ENCODE results near the gene ADCY1.

ADCY1 gene

DNA sequence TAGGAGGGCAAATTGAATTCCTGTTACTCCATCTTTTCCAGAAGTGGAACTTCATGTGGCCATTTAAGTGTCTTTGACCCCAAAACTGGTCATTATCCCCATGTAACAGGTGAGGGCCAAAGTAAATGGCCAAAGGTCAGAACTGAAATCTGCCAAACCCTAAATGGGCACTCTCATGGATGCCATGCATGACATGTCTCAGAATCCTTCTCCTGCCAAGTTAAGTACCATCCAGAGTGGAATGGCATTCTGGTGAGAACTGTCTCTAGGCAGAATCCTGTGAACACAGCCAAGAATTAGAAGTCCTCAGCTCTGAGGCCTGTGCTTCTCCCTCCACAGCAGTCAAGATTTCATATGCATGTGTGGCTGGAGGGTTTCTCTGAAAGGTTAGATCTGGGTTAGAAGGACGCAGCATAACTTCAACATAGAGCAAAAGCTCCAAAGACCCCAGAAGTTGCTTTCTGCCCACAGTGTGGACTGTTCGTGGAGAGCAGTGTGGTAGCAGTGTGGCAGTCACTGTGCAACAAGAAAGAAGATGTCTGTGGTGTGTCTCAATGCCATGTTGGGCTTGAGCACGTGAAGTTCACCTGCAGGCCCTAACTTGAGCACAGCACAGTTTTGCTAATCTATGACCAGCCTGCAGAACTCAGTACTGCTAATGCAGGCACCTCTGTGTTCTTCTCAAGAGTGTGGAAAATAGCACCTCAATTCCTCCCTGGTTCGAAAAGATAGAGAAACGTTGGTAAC, 121.3 kb downstream of the ADCY1 start:
- DNase-seq (ENCODE audit: low spot score) = no peak

DNA sequence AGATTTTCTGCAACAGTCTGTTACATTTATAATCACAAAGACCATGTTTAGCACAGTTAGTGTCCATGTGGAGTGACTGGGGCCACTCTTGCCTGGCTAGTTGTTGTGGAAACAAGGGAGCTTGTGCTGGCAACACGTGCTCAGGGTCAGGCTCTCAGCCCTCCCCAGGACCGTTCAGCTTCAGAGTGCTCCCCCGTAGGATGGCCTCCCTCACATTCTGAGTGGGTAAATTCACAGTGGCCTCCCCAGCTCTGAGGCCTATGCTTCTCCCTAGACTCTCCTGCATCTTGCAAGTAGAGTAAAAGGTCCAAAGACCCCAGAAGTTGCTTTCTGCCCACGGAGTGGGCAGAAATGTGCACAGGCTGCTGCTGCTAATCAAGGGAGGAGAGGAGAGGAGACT, 122.3 kb downstream of the ADCY1 start:
- no peak for DNase-seq (ENCODE audit: low spot score)

DNA sequence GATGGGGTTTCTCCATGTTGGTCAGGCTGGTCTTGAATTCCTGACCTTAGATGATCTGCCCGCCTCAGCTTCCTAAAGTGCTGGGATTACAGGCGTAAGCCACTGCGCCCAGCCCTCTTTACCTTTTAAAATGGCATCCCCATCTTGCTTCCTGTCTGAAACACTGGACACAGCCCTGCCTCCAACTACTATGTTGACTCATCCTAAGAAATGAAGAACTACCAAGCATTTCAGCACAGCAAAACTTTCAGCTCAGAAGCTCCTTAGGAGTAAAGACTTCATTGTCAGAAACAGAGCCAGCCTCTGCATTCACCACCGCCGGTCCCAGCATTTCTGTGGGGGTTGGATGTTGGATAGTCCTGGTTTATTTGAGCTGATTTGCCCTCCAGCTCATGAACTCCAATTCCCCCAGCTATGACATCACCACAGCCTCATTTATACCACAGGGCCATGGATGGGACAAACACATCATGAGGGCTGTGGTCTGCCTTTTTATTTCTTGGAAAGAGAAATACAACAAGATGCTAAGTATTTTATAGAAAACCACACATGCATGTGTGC, 123.5 kb downstream of the ADCY1 start:
- DNase-seq (ENCODE audit: low spot score) = no peak

DNA sequence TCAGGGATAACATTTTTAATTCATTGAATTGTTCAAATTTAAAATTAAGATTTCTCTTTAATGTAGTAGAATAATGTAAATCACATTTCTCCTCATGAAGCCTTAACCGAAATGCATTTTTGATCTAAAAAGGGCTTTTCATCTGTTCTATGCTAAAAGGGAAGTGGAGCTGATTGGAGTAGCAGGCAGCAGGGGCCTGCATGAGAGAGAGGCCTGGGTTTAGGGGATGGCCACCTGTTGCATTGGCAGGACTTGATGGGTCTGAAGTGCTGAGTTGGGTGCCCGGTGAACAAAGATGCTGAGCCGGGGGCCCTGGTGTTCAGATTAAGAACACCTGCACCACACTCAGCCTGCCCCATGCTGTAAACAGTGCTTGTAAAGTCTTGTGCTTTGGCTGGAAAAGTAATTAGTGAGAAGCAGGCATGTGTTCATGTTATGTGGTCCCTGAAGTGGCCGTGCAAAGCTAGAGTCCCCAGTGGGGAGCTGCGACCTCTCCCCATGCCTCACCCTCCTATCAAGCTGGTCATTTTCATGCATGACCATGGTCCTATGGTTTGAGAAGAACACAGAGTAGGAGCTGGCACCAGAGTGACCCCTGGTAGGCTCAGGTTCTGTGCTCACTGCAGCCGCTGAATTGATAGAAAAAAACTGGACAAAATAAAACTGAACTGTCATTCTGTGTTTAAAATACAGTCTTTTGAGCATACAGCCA, 124.3 kb downstream of the ADCY1 start:
- DNase-seq (ENCODE audit: low spot score) = no peak

DNA sequence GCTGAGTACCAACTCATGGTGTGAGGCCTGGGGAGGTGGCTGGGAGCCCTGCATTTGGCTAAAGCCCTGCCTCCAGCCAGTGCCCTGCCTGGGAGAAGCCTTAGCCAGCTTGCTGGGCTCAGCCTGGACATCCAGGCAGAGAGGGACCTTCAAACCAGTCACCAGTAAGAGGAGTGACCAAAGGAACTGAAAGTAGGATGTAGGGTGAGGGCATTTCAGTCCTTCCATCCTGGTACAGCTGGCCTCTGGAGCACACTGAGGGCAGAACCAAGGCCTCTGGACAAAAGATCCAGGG, 124.8 kb downstream of the ADCY1 start:
- DNase-seq (ENCODE audit: low spot score) = no peak

DNA sequence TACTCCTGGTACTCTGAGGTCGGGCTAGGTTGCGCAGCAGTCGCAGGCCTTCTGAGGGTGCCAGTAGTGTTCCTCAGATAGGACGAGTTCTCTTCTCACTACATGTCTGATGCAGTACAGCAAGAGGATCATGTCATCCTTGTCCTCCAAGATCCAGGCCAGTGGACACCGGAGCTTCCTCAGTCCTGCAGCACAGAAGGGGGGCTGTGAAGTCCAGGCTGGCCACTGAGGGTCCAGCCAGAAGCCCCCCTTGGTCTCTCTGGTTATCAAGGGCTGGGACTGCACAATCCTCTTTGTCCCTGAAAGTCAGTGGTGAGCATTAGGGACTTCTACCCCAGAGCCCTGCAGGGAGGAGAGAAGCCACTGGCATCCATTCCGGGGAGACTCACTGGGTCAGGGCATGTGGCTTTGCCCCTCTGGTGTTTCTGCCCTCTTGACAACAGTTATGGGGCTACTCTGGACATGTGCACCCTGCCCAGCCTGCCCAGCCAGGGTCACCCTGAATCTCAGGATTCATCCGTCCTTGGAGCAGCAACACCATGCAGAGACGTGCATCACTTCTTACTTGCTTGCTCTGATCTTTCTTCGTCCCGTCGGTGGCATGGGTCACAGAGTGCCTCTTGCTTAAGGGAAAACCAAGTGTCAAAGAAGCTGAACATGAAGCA, 125.7 kb downstream of the ADCY1 start:
- no peak for DNase-seq (ENCODE audit: low spot score)

DNA sequence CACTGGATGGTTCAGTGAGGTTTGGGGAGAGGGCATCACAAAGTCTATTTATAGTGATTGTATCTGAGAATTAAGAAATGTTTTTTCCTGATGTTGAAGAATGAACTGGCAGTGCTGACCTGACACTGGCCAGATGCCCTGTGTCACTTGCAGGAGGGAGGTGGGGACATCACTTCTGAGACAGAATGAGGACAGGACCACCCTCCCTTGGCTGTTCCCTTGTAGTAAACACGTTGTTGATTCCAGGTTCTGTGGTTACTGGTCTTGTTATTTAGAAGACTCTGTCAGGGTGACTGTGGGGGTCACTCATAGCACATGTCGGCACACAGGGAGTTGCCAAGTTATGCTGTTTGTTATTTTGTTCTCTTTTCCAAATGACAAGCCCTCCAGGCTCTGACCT, 126.4 kb downstream of the ADCY1 start:
- DNase-seq (ENCODE audit: low spot score) = no peak

DNA sequence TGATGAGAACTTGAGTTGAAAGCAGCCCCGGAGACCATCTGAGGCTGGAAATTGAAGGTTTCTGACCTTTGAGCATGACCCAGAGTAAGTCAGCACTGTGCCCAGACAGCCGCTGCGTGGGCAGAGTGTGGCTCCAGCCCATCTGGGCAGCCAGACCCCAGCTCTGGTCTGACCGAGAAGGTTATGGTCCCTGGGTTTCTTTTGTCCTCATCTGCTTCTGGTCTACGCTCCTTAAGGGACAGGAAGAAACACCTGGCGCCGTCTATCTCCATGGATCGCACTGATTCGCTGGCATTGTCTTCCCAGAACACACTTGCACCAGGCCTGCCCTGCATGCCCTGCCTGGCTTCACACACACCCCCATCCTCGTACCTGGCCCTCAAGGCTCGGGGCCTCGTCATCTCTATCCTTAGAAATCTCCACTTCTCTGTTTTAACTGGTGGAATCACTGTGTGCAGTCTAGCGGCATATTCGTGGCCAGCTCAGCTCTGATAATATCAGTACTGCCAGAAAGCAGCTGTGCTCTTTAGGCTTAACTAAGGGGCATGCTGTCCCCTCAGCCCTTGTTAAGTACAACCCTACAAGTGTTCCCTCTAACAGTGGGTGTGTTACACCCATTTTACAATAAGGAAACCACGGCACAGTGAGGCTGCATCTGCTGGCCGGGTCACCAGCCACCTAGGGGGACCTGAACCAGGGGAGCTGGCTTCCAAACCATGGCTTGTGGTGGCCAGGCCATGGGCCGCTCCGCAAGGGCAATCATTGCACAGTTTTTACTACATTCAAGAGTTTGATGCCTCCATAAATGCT, 127.7 kb downstream of the ADCY1 start:
- DNase-seq (ENCODE audit: low spot score) = no peak

DNA sequence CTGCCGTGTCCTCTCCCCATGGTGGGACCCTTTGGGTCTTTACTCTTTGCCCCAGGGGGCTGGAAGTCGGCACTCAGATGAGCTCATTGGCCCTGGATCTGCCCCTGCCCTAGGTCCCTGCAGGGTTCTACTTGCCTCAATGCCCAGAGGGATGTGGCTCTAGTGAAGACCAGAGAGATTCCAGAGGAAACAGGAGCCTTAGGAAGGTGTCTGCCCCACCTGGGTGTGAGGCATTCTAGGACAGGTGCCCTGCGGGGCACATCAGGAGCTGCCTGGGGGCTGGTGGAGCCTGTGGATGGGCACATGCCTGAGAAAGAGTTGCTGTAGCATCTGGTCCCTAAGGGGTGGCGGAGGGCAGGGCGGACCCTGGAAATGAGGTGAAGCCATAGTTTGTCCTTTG, 128.6 kb downstream of the ADCY1 start:
- DNase-seq (ENCODE audit: low spot score) = no peak

DNA sequence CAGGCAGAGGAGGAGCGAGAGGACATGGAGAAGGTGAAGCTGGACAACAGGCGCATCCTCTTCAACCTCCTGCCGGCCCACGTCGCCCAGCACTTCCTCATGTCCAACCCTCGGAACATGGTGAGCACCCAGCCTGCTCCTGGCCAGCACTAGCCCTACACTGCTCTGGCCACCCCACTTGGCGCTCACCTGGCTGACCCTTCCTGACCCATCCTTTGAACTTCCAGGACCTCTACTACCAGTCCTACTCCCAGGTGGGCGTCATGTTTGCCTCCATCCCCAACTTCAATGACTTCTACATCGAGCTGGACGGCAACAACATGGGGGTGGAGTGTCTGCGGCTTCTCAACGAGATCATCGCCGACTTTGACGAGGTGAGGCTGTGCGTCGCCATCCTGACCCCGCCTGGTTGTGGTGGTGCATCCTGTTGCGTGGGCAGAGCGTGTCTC, 129.2 kb downstream of the ADCY1 start:
- no peak for DNase-seq (ENCODE audit: low spot score)

DNA sequence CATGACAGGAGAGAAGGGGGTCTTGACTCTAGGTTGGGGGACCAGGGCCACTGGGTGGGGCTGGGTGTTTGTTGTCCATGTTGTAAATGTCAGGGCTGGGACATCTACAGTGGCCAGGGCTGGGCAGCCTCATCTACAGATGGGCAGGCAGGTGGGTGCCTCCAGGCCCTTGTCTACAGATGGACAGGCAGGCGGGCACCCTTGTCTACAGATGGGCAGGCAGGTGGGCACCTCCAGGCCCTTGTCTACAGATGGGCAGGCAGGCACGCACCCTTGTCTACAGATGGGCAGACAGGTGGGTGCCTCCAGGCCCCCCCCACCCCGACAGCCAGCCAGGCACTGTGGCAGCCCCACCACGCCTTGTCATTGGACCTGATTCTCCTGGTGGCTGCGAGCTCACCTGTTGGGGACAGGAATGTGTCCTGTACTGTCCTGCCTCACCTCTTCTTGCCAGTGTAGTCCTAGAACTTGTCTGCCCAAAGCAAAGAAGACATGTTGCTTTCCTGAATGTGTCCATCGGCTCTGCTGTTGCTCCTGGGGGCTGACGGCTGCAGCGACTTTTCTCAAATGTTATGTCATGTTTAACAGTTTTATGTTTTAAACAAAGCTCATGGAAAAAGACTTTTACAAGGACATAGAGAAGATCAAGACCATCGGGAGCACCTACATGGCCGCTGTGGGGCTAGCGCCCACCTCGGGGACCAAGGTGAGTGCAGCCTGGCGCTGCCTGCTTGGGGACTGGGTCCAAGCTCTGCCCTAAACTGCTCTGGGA, 129.9 kb downstream of the ADCY1 start:
- DNase-seq (ENCODE audit: low spot score) = no peak

DNA sequence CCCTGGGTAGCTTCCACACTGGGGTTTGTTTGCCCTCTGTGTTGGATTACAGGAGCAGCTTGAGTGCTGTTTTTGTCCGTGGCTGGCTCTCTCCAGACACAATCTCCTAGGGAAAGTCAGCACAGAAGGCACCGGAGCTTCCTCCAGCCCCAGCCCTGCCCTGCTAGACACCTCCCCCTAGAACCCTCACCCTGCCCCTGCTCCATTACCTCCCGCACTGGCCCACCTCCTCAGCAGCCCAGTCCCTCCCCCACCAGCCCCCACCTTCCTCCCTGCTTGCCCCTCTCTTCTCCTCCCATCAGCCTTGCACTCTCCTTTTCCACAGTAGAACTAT, 130.5 kb downstream of the ADCY1 start:
- DNase-seq (ENCODE audit: low spot score) = no peak

DNA sequence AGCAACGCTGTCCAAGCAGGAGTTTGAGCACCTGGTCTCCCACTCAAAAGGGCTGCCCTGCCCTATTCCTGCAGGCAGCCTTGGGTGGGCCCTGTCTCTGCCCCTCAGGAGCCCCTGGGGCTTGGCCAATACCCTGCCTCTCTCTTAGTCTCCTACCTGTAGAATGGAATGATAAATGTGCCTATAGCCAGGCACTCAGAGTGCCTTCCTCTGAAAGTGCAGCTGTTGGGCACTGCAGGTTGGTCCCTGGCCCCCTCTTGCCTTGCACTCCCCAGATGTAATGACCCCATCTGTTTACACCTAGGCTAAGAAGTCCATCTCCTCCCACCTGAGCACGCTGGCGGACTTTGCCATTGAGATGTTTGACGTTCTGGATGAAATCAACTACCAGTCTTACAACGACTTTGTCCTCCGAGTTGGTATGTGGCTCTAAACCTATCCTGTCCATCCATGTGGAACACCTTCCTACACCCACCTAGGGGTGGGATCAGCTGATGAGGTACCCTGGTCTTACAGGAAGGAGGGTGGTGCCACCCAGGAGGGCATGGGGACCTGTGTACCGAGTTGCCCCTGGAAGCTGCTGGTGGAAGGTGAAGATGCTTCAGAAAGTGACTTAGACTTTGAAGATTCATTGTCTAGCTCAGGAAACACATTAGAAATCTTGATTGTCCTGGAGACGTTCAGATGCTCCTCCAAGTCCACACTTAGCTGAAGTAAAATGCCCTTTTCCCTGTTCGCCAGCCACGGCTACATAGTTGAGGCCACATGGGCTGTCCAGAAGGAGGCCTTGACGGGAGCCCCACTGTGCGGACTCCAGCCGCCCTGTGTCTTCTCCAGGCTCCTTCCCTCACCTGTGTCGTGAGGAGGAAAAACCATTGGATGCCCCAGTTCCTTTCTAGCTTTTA, 134.1 kb downstream of the ADCY1 start:
- no peak for DNase-seq (ENCODE audit: low spot score)

DNA sequence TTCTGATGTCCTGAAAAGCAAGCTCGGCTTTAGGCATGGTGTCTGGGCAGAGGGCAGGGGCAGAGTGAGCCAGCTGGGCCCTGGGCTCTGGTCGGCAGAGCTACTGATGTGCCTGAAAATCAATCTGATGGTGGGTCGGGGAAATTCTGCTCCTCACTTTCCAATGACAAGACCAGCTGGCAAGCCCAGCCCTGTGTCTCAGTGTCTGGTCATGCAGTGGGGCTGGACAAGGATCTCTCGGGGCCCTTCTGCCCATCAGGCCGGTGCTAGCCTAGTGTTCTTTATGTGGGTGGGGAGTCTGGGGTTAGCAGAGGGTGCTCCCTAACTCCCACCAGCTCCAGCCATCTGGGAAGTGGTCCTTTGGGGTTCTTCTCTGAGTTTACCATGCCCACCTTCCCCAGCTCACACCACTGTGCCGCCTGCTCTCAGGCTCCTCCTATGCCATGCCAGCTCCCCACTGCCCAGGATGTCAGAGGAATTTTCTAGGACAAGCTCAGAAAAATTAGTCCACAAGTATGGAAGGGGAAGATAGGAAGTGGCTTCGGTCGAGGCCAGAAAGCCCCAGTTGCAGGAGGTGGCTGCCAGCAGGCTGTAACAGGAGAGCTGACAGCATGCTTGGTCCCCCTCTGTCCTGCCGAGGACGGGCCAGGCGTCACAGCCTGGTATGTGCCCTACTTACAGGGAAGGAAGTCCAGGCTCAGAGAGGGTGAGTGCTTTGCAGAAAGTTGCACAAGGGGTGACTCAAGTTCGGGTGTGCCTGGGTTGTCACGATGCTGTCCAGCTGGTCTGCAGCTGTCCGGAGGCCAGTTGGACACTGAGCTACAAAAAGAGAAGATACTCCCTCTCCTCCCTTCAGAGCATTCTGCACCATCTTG, 135.2 kb downstream of the ADCY1 start:
- DNase-seq (ENCODE audit: low spot score) = peak; percentile 82

DNA sequence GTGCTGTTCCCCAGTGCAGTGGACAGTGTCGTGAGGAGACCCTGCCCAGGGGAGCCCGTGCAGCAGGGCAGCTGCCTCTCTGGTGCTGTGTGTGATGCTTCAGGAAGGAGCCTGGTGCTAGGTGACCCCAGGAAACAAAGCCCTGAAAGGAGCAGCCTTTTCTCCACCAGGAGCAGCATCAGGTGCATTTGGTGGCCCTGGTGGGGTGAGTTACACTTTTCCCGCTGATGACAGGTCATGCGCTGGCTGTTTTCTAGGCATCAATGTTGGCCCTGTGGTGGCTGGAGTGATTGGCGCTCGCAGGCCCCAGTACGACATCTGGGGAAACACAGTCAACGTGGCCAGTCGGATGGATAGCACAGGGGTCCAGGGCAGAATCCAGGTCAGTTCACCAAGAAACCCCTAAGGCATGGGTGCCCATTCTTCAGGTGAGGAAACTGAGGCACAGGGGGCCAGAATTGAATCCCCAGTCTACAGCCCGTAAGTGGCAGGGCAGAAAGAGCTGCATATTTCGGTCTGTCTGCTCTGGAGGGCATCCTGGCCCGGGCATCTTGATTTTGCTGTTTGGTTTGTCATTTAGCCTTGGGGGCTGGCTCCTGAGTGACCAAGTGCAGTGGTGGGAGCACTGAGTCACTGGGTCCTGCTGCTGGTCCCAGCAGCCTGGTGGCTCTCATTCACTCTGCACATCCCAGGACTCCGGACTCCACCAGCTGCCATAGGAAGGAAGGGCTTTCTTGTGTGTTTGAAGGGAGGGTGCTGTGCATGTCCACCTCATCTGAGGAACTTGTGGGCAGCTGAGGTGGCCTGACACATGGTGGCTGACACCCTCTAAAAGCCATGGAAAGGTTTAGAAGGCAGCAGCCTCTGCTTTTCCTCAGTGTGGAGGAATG, 136.3 kb downstream of the ADCY1 start:
- no peak for DNase-seq (ENCODE audit: low spot score)

DNA sequence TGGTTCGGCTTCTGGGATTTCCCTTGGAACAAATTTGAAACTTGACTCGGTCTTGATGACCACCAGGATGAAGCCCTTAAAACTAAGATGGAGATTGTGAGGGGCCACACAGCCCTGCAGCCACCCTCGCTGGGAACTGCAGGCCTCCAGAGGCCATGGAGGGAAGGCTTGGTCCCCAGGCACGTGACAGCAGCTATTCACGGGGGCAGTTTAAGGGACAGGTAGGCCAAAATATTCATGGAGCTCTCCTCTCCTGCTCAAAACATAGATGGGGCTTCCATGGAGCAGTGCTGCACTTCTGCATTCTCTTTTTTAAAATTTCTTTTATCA, 137.0 kb downstream of the ADCY1 start:
- no peak for DNase-seq (ENCODE audit: low spot score)

DNA sequence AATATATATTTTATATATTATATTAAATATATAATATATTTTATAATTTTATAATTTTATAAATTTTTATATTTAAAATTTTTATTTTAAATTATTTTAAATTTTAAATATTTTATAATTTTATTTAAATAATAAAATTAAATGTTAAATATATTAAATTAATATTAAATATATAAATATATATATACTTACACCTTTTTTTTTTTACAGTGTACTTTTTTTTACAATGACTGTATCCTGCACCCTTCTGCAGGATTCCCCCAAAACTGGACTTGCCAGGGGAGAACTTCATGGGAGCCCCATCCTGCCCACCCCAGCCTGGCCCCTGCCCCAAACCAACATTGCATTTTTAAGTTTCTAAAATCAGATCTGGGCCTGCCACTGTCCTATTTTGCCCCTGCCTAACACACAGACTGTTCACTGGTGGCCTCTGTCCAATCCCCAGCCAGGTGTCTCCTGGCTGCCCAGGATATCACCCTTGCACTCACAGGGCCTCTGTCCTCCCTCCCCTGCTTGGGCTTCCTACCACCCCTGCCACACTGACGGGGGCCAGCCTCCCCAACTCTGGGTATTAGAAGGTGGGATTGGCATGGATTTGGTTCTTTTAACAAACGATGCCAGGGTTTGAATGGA, 138.0 kb downstream of the ADCY1 start:
- no peak for DNase-seq (ENCODE audit: low spot score)
